HG02678 (cell line): ENCODE measurements around the gene NRDE2.
A peak's percentile ranks its signal among the peaks of the same experiment; 100 is the strongest.

ENCODE experiments used
- ATAC-seq: cut with Tn5 transposase; IDR thresholded peaks from one replicate; pipeline ENCODE4 v1.9.1; 2021; ENCODE audit warnings: mild to moderate bottlenecking, moderate library complexity; ENCODE audit not compliant: unreplicated experiment

The NRDE2 gene

GRCh38 chr14:90300611-90301047 is 31.1 kb downstream of the NRDE2 start:
- ATAC-seq: no peak

GRCh38 chr14:90299408-90299807 is 32.3 kb downstream of the NRDE2 start:
- ATAC-seq: no peak

GRCh38 chr14:90297876-90298629 is 33.7 kb downstream of the NRDE2 start:
- ATAC-seq: no peak

- no peak for ATAC-seq
Observed at GRCh38 chr14:90296641-90297040, 35.1 kb downstream of the NRDE2 start.

- no peak for ATAC-seq
Observed at GRCh38 chr14:90295870-90296516, 35.7 kb downstream of the NRDE2 start.

GRCh38 chr14:90294872-90295271 is 36.9 kb downstream of the NRDE2 start:
- no peak for ATAC-seq

GRCh38 chr14:90293766-90294730 is 37.7 kb downstream of the NRDE2 start:
- ATAC-seq: no peak

GRCh38 chr14:90291699-90292098 is 40.0 kb downstream of the NRDE2 start:
- no peak for ATAC-seq

GRCh38 chr14:90290337-90291011 is 41.3 kb downstream of the NRDE2 start:
- ATAC-seq: no peak

GRCh38 chr14:90288651-90289355 is 42.9 kb downstream of the NRDE2 start:
- ATAC-seq: peak; percentile 99

GRCh38 chr14:90287791-90288190 is 44.0 kb downstream of the NRDE2 start:
- no peak for ATAC-seq

- ATAC-seq: no peak
Observed at GRCh38 chr14:90281756-90282155, 50.0 kb downstream of the NRDE2 start.

GRCh38 chr14:90281261-90281660 is 50.5 kb downstream of the NRDE2 start:
- ATAC-seq: no peak

GRCh38 chr14:90280096-90280495 is 51.6 kb downstream of the NRDE2 start:
- ATAC-seq: no peak

- ATAC-seq: no peak
Observed at GRCh38 chr14:90278199-90279175, 53.3 kb downstream of the NRDE2 start.

- ATAC-seq: no peak
Observed at GRCh38 chr14:90277581-90278198, 54.1 kb downstream of the NRDE2 start.

- no peak for ATAC-seq
Observed at GRCh38 chr14:90276646-90277367, 54.9 kb downstream of the NRDE2 start.

GRCh38 chr14:90275820-90276219 is 55.9 kb downstream of the NRDE2 start:
- ATAC-seq: no peak
